Muscle of back (tissue), 11 donors: Measurements from ENCODE around the gene FBXO8. TPM values are rescaled to one million over a fixed set of nuclear protein-coding genes. Genes with fewer than 3 reads are reported as not detected.

Source experiments
- DNase-seq, 3 donors: peaks; one replicate each; pipeline versions ENCODE4 v3.0.0 to v3.0.0-alpha.2; 2013
- polyA plus RNA-seq, 10 donors: library from polyadenylated mRNA; unstranded; fragments of 120-200 nt; gene quantifications; one replicate each; pipeline ENCODE4 v1.2.1, GENCODE V29; 2013; ENCODE audit not compliant: insufficient read length in 10 of 10

Gene FBXO8
- polyA plus RNA-seq, 10 donors = 14.0 to 18.8 (median 14.7) TPM

GRCh38 chr4:174252412-174252811 lies 31.1 kb downstream of the FBXO8 start:
- no peak for DNase-seq

GRCh38 chr4:174248407-174248806 lies 35.1 kb downstream of the FBXO8 start:
- no peak for DNase-seq

- DNase-seq = no peak
Observed at GRCh38 chr4:174245714-174246113, 37.8 kb downstream of the FBXO8 start.

GRCh38 chr4:174244441-174244840 lies 39.0 kb downstream of the FBXO8 start:
- no peak for DNase-seq

GRCh38 chr4:174241162-174241561 lies 42.3 kb downstream of the FBXO8 start:
- no peak for DNase-seq

GRCh38 chr4:174236359-174236758 lies 47.1 kb downstream of the FBXO8 start:
- DNase-seq = no peak

GRCh38 chr4:174230680-174231079 lies 52.8 kb downstream of the FBXO8 start:
- no peak for DNase-seq

GRCh38 chr4:174230148-174230547 lies 53.3 kb downstream of the FBXO8 start:
- DNase-seq = no peak

GRCh38 chr4:174228988-174229387 lies 54.5 kb downstream of the FBXO8 start:
- no peak for DNase-seq

GRCh38 chr4:174225349-174226049 lies 58.0 kb downstream of the FBXO8 start:
- DNase-seq = no peak

GRCh38 chr4:174224550-174224949 lies 58.9 kb downstream of the FBXO8 start:
- no peak for DNase-seq

- peak in 1 of 3 donors; percentile 32 for DNase-seq
Observed at GRCh38 chr4:174222266-174222872, 61.1 kb downstream of the FBXO8 start.

GRCh38 chr4:174218127-174218790 lies 65.2 kb downstream of the FBXO8 start:
- peak in 1 of 3 donors; percentile 55 for DNase-seq

GRCh38 chr4:174217273-174218126 lies 66.0 kb downstream of the FBXO8 start:
- peak in 2 of 3 donors; percentile 50 to 67 for DNase-seq

- no peak for DNase-seq
Observed at GRCh38 chr4:174216799-174217272, 66.6 kb downstream of the FBXO8 start.

GRCh38 chr4:174215961-174216680 lies 67.3 kb downstream of the FBXO8 start:
- peak in 1 of 3 donors; percentile 53 for DNase-seq

- peak in 1 of 3 donors; percentile 22 for DNase-seq
Observed at GRCh38 chr4:174215057-174215456, 68.4 kb downstream of the FBXO8 start.

- DNase-seq = peak in 1 of 3 donors; percentile 51
Observed at GRCh38 chr4:174214101-174214878, 69.2 kb downstream of the FBXO8 start.

- peak in 1 of 3 donors; percentile 65 for DNase-seq
Observed at GRCh38 chr4:174213731-174214100, 69.8 kb downstream of the FBXO8 start.

- DNase-seq = no peak
Observed at GRCh38 chr4:174212061-174212460, 71.4 kb downstream of the FBXO8 start.
